HG03442 (cell line): ENCODE results near the gene CERS6.
"Not testable (repeated sequence)": the region's sequence is repeated elsewhere in the genome, so short reads cannot be mapped to it uniquely, and the experiment has no call there.

Source experiments
- ATAC-seq: cut with Tn5 transposase; IDR thresholded peaks from one replicate; pipeline ENCODE4 v1.9.1; 2021; ENCODE audit warnings: mild to moderate bottlenecking, moderate library complexity; ENCODE audit not compliant: unreplicated experiment

Gene CERS6, protein sequence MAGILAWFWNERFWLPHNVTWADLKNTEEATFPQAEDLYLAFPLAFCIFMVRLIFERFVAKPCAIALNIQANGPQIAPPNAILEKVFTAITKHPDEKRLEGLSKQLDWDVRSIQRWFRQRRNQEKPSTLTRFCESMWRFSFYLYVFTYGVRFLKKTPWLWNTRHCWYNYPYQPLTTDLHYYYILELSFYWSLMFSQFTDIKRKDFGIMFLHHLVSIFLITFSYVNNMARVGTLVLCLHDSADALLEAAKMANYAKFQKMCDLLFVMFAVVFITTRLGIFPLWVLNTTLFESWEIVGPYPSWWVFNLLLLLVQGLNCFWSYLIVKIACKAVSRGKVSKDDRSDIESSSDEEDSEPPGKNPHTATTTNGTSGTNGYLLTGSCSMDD

DNA sequence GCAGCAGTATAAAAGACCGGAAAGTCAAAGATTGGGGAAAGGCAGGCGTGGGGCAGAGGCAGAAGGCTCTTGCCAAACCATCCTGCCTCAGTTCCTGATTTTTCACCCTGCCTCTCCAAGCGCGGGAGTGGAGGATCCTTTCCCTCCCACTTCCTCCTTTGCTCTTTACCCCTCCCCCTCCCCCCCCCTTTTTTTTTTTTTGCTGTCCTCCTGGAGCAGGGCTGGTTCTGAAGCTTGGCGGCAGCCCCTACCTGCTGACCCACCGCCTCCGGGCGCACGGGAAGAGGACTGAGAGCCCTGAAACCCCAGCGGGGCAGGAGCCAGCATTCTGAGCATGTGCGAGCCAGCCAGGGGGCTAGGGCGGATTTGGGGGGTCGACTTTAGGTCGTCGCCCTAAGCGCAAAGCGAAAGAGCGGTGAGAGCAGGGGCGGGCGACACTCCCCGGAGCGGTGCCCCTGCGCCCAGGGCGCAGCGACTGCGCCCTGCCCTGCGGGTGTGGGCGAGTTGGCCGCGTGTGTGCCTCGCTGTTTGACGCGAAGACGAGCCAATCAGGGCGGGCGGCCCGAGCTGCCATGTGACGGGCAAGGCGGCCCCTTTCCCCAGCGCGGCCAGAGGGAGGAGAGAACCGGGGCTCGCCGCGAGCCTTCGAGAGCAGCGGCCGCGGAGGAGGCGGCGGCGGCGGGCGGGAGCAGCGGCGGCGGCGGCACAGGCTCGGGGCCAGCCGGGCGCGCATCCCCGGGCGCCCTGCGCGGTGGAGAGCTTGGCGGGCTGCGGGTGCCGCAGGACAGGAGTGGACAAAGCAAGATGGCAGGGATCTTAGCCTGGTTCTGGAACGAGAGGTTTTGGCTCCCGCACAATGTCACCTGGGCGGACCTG, at the start of gene CERS6:
Gene CERS6 (plus strand): TSS at position 628 of the 876 bp plus-strand sequence. CDS start 177 bp downstream, at position 805.
- ATAC-seq = peak; percentile 94

DNA sequence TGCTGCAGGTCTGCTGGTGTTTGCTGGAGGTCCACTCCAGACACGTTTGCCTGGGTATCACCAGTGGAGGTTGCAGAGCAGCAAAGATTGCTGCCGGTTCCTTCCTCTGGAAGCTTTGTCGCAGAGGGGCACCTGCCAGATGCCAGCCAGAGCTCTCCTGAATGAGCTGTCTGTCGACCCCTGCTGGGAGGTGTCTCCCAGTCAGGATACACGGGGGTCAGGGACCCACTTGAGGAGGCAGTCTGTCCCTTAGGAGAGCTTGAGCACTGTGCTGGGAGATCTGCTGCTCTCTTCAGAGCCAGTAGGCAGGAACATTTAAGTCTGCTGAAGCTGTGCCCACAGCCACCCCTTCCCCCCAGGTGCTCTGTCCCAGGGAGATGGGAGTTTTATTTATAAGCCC, 43.8 kb upstream of the CERS6 start:
- ATAC-seq = not testable (repeated sequence)

DNA sequence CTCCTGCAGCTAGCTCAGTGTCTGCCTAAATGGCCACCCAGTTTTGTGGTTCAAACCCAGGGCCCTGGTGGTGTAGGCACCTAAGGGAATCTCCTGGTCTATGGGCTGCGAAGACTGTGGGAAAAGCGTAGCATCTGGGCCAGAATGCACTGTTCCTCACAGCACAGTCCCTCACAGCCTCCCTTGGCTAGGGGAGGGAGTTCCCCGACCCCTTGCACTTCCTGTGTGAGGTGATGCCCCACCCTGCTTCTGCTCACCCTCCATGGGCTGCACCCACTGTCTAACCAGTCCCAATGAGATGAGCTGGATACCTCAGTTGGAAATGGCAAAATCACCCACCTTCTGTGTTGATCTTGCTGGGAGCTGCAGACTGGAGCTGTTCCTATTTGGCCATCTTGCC, 43.0 kb upstream of the CERS6 start:
- not testable (repeated sequence) for ATAC-seq

DNA sequence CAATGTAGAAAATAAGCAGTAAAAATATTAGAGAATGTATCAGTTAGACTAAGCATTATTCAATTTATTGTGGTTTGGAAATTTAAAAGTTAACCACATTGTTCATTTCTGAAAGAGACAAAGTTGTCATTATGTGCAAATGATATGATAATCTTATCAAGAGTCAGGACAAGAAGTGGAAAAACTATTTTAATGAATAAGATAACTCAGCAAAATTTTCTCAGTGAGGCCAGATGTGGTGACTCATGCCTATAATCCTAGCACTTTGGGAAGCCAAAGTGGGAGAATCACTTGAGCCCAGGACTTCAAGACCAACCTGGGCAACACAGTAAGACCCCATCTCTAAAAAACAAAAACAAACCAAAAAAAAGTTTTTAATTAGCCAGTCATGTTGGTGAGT, 39.5 kb upstream of the CERS6 start:
- ATAC-seq = no peak

DNA sequence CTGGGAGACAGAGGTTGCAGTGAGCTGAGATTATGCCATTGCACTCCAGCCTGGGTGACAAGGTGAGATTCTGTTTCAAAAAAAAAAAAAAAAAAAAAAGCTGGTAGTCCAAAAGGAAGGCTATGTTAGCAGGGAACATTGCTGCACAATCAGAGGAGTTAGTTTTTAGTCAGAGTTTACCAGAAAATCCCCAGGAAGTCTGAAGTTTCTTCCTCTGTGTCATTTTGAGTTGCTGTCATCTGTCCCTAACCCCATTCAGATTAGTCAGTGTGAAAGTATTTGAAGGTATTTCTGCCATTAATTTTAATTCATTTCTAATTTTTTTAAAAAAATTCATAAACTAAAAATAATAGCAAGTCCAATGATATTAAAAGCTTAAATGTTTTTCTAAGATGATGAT, 33.5 kb upstream of the CERS6 start:
- ATAC-seq = peak; percentile 82

DNA sequence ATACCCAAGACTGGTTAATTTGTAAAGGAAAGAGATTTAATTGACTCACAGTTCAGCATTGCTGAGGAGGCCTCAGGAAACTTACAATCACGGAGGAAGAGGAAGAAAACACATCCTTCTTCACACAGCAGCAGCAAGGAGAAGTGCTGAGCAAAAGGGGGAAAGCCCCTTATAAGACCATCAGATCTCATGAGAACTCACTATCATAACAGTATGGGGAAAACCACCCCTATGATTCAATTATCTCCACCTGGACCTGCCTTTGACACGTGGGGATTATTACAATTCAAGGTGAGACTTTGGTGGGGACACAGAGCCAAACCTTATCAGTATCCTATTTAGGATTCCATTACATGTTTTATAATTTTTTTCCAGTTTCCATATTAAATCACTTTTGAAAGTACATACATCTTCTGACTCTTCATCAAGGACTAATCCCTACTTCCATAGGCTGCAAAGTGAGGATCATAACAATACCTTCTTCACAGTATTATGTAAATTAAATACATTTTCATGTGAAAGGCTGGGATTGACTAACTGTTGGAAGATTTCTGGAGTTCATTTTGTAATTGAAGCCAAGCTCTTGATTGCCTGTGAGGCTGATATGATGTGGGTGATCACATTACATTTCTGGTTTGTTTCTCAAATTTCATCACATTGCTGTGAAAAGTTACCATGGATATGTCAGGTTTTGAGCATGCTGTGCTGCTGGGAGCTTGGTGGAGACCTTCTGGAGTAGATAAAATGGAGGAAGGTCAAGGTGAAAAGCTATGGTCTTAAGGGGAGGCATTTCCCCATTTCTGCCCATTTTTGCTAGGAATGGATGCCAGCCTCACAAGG, 31.7 kb upstream of the CERS6 start:
- no peak for ATAC-seq

DNA sequence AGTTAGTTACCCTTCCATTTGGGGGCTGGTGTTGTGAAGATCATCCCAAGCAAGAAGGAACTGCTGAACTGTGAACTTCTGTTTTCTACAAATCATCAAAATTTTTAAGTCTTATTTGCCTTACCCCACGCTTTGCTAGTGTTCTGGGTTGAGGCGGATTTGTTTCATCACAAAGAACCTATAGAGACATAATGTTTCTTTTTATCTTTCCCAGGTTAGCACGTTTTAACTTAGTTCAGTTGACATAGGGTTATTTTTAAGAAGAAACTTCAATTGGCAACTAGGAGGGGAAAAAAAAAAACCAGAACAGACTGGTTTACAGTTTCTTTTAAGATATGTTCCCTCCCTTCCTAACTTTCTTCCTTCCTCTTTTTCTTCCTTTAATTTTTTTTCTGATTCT, 31.1 kb upstream of the CERS6 start:
- no peak for ATAC-seq

DNA sequence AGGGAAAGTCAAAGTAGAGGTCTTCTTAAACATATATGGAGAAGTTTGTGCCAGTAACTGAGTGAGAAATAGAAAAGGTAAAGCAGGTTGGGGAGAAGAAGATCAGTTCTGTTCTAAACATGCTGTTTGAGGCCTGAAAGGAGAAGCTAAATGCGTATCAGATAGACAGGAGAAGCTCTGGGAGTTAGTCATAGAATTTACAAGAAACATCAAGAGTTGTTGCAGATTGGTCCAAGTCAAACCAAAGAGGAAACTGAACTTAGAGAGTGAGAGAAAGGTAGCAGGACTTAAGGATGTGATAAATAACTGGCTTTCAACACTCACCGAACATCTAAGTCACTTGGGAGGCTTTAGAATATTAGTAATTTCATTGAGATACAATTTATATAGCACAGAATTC, 29.2 kb upstream of the CERS6 start:
- ATAC-seq = no peak

DNA sequence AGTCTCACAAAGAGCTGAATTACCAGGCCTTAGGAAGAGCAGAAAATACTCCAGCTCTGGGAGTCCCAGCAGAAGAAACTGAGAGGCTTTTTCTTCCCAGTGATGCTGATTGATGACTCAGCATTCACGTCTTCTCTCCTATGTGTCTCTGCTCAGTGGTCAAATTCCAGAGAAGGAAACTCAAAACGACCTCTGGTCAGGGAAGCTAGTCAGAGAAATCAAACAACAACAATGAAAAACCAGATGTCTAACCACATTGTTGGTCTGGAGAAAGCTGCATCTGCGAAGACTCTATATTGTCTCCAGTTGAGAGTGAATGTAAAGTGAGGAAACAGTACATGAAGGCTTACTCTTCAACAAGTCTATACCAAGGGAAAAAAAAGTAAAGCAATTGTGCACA, 28.6 kb upstream of the CERS6 start:
- ATAC-seq = no peak

DNA sequence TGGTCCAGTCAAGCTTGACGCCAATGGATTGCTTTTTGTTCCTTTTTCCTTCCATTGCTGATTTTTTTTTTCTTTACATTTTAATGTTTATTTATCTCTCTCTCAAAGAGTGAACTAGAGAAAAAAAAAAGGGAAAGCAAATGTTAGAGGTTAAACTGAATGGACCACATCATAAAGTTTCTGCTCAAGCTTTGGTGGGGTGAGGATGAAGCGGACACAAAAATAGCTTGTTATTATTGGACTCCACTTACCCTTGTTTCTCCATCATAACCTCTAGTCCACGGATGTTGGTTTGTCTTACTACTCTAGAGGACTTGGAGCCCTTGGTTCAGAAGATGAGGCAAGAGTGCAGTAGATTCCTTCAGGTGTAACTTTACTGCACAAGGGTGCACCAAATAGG, 27.6 kb upstream of the CERS6 start:
- ATAC-seq = no peak

DNA sequence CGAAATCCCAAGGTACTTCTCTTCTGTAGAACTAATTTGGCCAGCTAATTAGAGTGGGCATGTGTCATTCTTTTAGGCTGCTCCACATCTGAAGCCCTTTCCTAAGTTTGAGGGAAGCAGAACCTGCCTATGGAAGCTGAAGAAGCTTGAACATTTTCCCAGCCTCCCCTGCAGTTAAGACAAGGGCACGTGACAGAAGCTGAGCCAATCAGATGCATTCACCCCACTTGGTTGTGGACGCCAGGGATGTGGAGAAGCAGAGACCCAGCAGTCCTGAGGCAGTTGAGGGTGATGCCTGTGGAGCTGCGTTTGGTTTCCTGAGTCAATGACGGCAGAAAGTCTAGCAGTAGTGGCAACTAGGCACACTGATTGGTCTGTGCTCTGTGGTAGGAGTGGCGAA, 26.1 kb upstream of the CERS6 start:
- ATAC-seq = no peak

DNA sequence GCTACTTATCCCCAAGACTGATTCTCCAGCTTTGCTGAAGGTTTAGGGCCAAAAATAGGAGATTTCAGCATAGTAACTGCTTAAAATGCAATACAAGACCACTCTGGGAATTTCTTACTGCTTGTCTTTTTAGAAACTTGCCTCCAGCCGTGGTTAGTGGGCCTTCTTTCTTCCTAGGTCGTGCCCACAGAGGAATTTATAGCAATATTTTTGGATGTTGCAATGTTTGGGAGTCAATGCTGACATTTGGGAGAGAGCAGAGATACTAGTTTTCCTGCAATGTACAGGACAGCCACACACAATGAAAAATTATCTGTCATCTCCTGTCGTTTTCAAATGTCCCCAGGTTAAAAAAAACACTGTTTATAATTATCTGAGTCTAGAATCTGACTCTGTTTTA, 25.6 kb upstream of the CERS6 start:
- ATAC-seq = no peak

DNA sequence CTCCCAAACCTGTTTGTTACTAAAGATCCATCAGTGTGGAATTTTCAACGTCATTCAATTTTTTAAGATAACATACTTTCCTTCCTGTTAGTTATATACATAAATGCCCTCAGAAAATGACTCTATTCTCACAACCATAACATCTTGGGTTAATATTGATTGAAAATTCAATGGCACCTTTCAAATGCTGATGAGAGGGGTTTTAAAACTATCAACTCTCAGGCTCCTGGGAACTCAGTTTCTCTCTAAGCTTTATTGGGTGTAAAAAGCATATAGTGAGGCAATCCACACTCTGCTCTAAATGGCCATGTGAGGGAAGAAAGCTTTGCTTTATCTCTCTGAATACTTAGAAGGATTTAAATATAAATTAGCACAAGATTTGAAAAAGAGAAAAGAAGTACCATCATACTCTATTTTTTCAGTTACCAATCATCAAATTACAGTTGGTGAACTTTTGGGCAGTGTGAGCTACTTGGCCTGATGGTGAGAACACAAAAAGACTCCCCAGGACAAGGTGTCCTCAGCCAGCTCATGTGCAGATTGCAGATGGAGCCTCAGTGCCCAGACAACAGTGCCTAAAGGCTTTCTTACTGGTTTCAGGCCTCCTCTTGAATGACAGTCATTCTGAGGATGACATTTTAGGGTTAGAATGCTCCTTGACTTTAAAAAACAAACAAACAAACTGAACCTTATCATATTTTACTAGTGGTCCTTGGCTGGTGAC, 24.6 kb upstream of the CERS6 start:
- no peak for ATAC-seq

DNA sequence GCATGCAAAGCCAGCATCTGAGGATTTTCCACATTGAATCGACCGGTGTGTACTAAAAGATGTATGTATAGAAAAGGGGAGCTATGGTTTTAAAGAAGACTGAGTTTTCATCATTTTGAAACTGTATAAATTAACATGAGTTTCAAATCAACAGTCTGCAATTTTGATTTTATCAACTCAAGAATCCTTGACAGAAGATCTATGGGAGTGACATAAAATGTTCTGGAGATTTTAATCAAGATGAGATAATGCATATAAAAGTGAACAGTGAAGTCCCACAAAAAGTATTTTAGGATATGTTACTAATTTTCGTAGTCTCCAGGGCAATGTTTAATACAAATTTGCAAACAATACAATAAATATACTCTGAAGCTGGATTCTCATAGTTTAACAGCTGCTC, 24.0 kb upstream of the CERS6 start:
- no peak for ATAC-seq

DNA sequence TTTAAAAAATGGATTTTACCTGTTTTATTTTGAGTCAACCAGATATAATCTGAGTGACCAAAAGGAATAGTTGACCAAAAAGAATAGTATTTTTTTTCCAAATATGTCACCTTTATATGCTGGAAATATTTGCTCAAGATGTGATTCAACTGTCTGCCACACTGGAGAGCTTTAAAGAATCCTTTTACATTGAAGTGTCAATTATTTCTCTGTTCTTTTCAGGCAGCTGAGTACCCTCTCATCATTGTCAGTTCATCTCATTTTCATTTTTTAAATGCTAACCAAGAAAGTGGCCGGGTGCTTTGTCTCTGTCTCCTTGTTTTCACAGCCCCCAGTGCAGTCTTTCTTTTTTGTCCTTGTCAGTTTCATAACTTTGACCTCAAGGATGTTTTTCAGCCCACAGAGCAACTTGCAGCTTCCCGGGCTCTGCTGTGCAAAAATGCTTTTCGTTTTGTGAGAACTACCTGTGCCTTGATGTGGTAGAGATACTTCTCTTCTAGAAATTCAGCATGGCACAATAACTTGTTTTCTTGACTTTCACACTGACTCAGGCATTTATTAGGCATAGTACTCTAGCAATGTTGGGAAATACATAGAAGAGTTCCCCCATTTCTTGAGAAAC, 23.4 kb upstream of the CERS6 start:
- peak; percentile 70 for ATAC-seq

DNA sequence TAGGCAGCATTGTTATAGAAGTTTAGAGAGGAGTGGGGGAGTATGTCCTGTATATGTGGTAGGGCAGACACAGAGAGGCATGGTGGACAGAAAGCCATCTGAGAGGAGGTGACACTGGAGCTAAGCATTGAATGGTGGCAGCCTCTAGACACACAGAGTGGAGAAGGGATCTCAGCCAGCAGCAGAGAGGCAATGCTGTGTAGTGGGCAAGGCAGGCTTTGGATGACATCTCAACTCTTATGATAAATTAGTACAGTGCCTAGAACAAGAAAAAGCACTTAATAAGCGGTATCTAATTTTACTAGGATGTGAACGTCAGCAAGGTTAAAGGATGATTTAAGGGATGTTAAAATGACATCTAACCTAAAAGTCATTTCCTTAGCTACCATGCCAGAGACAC, 22.5 kb upstream of the CERS6 start:
- no peak for ATAC-seq

DNA sequence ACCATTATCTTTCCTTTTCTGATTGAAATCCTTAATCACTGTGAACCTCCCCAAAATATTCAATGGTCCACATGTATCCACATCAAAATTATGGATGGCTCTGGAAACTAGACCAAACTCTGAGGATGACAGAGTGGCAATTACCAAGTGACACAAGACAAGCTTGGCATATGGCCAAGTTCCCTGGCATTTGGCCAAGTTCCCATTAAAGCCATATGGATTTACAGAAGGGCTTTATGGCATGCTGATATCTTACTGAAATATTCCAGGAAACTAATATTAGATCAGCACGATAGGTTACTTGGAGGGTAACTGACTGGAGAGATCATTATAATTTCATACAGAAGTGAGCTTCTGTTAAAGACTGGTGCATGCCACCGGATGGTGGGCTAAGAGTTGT, 21.9 kb upstream of the CERS6 start:
- no peak for ATAC-seq

DNA sequence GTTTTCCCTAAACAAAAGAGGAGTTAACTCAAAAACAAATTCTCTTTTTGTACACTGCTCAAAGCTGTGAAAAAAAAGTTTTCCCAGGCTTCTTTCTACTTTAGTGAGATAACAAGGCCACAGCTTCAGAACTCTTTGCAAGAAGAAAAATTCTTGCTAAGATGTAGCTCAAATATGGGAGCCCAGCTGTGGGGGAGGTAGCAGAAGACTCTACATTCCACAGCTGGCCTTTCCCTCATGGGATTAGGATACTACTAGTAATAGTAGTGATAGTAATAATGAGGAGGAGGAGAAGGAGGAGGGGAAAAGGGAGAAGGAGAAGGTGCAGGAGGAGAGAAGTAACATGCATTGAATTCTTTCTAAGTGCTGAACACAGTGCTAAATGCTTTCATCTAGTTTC, 19.2 kb upstream of the CERS6 start:
- no peak for ATAC-seq

DNA sequence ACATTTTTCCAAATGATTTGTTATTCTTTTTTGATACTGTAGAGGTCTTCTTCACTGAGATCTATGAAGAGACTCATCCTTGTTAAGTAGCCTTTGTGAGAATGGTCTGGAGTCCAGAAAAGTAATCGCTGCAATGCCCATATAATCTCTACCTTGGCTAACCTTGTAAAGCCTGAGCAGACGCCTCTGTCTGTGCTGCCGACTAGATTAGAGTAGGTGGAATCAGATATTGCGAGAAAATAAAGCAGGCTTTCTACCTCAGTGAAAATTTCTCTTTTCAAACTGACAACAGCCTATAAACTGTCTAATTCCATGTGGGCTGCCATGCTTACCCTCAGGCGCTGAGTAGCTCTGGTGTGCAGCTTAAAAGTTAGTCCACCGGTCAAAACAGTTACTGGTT, 17.5 kb upstream of the CERS6 start:
- ATAC-seq = no peak

DNA sequence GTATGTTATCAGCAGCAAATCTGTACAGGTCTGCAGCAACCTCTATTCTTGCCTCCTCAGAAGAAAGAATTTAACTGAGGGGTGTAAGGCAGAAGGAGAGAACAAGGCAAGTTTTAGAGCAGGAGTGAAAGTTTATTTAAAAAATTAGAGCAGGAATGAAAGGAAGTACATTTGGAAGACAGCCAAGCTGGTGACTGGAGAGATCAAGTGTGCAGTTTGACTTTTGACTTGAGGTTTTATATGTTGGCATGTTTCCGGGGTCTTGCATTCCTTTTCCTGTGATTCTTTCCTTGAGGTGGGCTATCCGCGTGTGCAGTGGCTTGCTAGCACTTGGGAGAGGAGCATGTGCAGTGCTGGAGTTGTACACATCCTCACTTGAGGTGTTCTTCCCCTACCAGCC, 16.5 kb upstream of the CERS6 start:
- no peak for ATAC-seq
